Measurements from ENCODE around the gene OCRL. TPM values are rescaled to one million over a fixed set of nuclear protein-coding genes. Genes with fewer than 3 reads are reported as not detected.
A peak's percentile ranks its signal among the peaks of the same experiment; 100 is the strongest.

The OCRL gene
- total RNA-seq, 4 donors from 2014 or later: 41.1 to 62.3 (median 59.8) TPM

GRCh38 chrX:129599499-129599898 lies 59.4 kb downstream of the OCRL start:
- DNase-seq (ENCODE audit: extremely low spot score): no peak
- H3K4me1 ChIP-seq: peaks cover 0 to 12% (median 7%) of the 10 kb centered on the region in 4 donors
- H3K4me3 ChIP-seq: no peak overlapping the region
- H3K9me3 ChIP-seq: no peaks in the 10 kb centered on the region
- H3K36me3 ChIP-seq: peaks cover 0 to 17% (median 0%) of the 10 kb centered on the region in 4 donors
- intact Hi-C loops (cut with DNase I): no loop called here
- H3K27ac ChIP-seq (replicated peaks in 1 of 4): no peak overlapping the region
- H3K27me3 ChIP-seq: no peaks in the 10 kb centered on the region
- TF ChIP-seq POLR2A (IDR thresholded peaks at IDR 0.05; ENCODE audit: low read depth) (no peak), EP300 (IDR thresholded peaks at IDR 0.05) (no peak), POLR2AphosphoS5 (IDR thresholded peaks at IDR 0.05) (no peak)
- TF ChIP-seq, protein P1, sequence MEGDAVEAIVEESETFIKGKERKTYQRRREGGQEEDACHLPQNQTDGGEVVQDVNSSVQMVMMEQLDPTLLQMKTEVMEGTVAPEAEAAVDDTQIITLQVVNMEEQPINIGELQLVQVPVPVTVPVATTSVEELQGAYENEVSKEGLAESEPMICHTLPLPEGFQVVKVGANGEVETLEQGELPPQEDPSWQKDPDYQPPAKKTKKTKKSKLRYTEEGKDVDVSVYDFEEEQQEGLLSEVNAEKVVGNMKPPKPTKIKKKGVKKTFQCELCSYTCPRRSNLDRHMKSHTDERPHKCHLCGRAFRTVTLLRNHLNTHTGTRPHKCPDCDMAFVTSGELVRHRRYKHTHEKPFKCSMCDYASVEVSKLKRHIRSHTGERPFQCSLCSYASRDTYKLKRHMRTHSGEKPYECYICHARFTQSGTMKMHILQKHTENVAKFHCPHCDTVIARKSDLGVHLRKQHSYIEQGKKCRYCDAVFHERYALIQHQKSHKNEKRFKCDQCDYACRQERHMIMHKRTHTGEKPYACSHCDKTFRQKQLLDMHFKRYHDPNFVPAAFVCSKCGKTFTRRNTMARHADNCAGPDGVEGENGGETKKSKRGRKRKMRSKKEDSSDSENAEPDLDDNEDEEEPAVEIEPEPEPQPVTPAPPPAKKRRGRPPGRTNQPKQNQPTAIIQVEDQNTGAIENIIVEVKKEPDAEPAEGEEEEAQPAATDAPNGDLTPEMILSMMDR (IDR thresholded peaks at IDR 0.05): no peak
- WGBS: 71% methylated on average over 5 of the region's 5 CpGs

DNA sequence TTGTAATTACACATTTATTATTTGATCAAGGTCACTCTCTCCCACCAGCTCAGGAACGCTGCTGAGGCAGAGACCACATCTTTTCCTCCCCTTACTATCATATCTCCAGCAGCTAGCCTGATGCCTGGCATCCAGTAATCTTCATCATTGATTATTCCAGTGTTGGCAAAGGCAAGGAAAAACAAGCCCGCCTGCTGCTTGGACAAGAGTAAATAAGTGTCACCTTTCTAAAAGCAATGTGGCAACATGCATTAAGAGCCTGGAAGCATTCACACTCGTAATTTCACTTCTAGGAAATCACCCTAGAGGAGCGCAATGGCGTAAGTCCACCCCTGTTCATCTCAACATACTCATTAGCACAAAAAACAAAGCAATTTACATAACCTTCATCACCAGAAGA lies 59.9 kb downstream of the OCRL start:
- intact Hi-C loops (cut with DNase I): loop anchor here (10.0 kb wide), 3 partner anchors 455 to 1315 kb away; no protein-coding TSS in a partner anchor
- Histone ChIP-seq H3K9me3 (no peaks in the 10 kb centered on the region), H3K27ac (replicated peaks in 1 of 4) (no peak overlapping the region), H3K4me3 (no peak overlapping the region), H3K27me3 (no peaks in the 10 kb centered on the region), H3K36me3 (peaks cover 0 to 12% (median 0%) of the 10 kb centered on the region in 4 donors), H3K4me1 (peaks cover 0 to 16% (median 9%) of the 10 kb centered on the region in 4 donors)
- no peak for DNase-seq (ENCODE audit: extremely low spot score)
- WGBS: 80% methylated on average over 5 of the region's 5 CpGs
- TF ChIP-seq POLR2AphosphoS5 (IDR thresholded peaks at IDR 0.05): no peak
- TF ChIP-seq, protein P1 (IDR thresholded peaks at IDR 0.05): no peak
- no peak for TF ChIP-seq POLR2A (IDR thresholded peaks at IDR 0.05; ENCODE audit: low read depth)
- no peak for TF ChIP-seq EP300 (IDR thresholded peaks at IDR 0.05)

DNA sequence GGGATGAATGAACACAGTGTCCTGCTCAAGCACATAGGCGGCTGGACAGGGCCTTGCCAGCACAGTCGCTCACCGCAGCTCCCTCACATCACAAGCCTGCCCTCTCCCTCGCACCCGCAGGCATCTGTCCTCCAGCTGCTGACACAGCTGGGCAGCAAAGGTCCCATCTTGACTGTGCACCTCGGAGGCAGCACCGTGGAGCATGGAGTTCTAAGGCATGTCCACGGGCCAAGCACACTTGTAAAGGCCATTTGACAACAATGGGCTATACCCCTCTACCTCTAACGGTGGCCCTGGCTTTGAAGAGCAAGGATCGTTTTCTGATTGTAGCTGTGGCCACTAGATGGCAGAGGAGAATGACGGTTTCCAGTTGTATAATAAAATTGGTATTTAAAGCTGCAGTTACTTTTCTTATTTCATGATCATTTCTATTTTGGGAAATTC lies 60.9 kb downstream of the OCRL start:
- peaks cover 0 to 23% (median 12%) of the 10 kb centered on the region in 4 donors for H3K4me1 ChIP-seq
- H3K27ac ChIP-seq (replicated peaks in 1 of 4): peak overlapping the region; percentile 25 to 62 (median 42)
- 28% methylated on average over 11 of the region's 11 CpGs for WGBS
- H3K9me3 ChIP-seq: no peaks in the 10 kb centered on the region
- H3K4me3 ChIP-seq: no peak overlapping the region
- no peak for TF ChIP-seq EP300 (IDR thresholded peaks at IDR 0.05)
- TF ChIP-seq, protein P1 (IDR thresholded peaks at IDR 0.05): peak; percentile 49 to 58 (median 54)
- peak in 1 of 2 donors; percentile 9 for TF ChIP-seq POLR2AphosphoS5 (IDR thresholded peaks at IDR 0.05)
- TF ChIP-seq POLR2A (IDR thresholded peaks at IDR 0.05; ENCODE audit: low read depth): no peak
- H3K27me3 ChIP-seq: no peaks in the 10 kb centered on the region
- peaks cover 0 to 4% (median 0%) of the 10 kb centered on the region in 4 donors for H3K36me3 ChIP-seq
- DNase-seq (ENCODE audit: extremely low spot score): no peak
- intact Hi-C loops (cut with DNase I): loop anchor here (10.0 kb wide), 3 partner anchors 454 to 1314 kb away; no protein-coding TSS in a partner anchor

DNA sequence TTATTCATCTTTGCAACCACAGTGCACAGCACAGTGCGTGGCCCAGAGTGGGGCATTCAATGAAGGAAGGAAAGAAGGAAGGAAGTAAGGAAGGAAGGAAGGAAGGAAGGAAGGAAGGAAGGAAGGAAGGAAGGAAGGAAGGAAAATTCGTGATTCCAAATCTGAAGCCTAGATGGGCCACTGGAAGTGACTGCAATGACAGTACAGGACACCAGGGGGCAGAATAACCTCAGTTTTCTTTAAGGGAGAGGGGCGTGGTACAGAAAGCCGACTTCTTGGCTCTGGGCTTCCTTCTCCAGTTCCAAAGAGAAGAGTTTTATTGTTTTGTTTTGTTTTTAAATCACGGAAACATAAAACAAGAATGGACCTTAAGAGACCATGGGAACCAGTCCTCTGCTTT lies 66.9 kb downstream of the OCRL start:
- no peak for TF ChIP-seq EP300 (IDR thresholded peaks at IDR 0.05)
- TF ChIP-seq POLR2A (IDR thresholded peaks at IDR 0.05; ENCODE audit: low read depth): no peak
- TF ChIP-seq, protein P1 (IDR thresholded peaks at IDR 0.05): peak; percentile 64 to 88 (median 75)
- peak in 1 of 2 donors; percentile 5 for TF ChIP-seq POLR2AphosphoS5 (IDR thresholded peaks at IDR 0.05)
- Histone ChIP-seq H3K4me3 (no peak overlapping the region), H3K36me3 (no peaks in the 10 kb centered on the region), H3K27ac (replicated peaks in 1 of 4) (no peak overlapping the region), H3K4me1 (peaks cover 4 to 26% (median 12%) of the 10 kb centered on the region in 4 donors), H3K27me3 (no peaks in the 10 kb centered on the region), H3K9me3 (no peaks in the 10 kb centered on the region)
- 3% methylated on average over 5 of the region's 5 CpGs for WGBS
- DNase-seq (ENCODE audit: extremely low spot score): no peak
- intact Hi-C loops (cut with DNase I): loop anchor here (2.0 to 10.0 kb wide), 4 partner anchors 120 to 1308 kb away; no protein-coding TSS in a partner anchor

Data from esophagus muscularis mucosa (tissue), 4 donors.